D721Med (cell line): ENCODE data around the gene NFATC2.
"Not testable (repeated sequence)": the region's sequence is repeated elsewhere in the genome, so short reads cannot be mapped to it uniquely, and the experiment has no call there.

Experiments used
- DNase-seq: peaks from one replicate; pipeline ENCODE4 v3.0.0; 2011; ENCODE audit warnings: low spot score; ENCODE audit not compliant: insufficient read length
- FAIRE-seq: peaks from 2 replicates; lab custom pipeline; 2011; peaks lifted over from hg19 to GRCh38; lab: Jason Lieb, UNC
- CTCF ChIP-seq: IDR thresholded peaks from 2 replicates; pipeline ENCODE4 v1.5.1; 2012; ENCODE audit warnings: mild to moderate bottlenecking, control low read depth; ENCODE audit not compliant: insufficient read depth; ENCODE audit errors: missing control alignments

Gene NFATC2

GRCh38 chr20:51346686-51347485 is 195.6 kb downstream of the NFATC2 start:
- DNase-seq (no peak), FAIRE-seq (no peak)
- TF ChIP-seq CTCF = no peak

- DNase-seq (no peak), FAIRE-seq (no peak)
Observed at GRCh38 chr20:51345601-51346101, 196.9 kb downstream of the NFATC2 start.

GRCh38 chr20:51343802-51344201 is 198.7 kb downstream of the NFATC2 start:
- not testable (repeated sequence) for FAIRE-seq

More at GRCh38 chr20:51345601-51346101, 196.9 kb downstream of the NFATC2 start:
- TF ChIP-seq CTCF = no peak

GRCh38 chr20:51342510-51343236 is 199.8 kb downstream of the NFATC2 start:
- no peak for TF ChIP-seq CTCF
- DNase-seq (no peak), FAIRE-seq (no peak)

More at GRCh38 chr20:51343802-51344201, 198.7 kb downstream of the NFATC2 start:
- DNase-seq = not testable (repeated sequence)

- DNase-seq (no peak), FAIRE-seq (no peak)
- TF ChIP-seq CTCF = no peak
Observed at GRCh38 chr20:51341581-51341980, 200.9 kb downstream of the NFATC2 start.

- no peak for TF ChIP-seq CTCF
- no peak for FAIRE-seq
- no peak for DNase-seq
Observed at GRCh38 chr20:51340451-51340840, 202.1 kb downstream of the NFATC2 start.

GRCh38 chr20:51339721-51340450 is 202.6 kb downstream of the NFATC2 start:
- no peak for DNase-seq
- FAIRE-seq = no peak

More at GRCh38 chr20:51339721-51340450, 202.6 kb downstream of the NFATC2 start:
- TF ChIP-seq CTCF = no peak
